Endothelial cell of umbilical vein (primary cell): ENCODE results near the gene SNIP1.

Experiments used
- EZH2 ChIP-seq: IDR thresholded peaks from 2 replicates; pipeline ENCODE4 v1.6.1; 2012; ENCODE audit warnings: borderline replicate concordance, low read depth, mild to moderate bottlenecking, moderate library complexity, low read length, inconsistent platforms; ENCODE audit not compliant: severe bottlenecking
- GATA2 ChIP-seq: IDR thresholded peaks from 2 replicates; pipeline ENCODE4 v1.7.0; 2011; ENCODE audit warnings: low read depth, mild to moderate bottlenecking, moderate library complexity, mixed read lengths, low read length; ENCODE audit not compliant: insufficient read length, insufficient read depth
- JUN ChIP-seq: IDR thresholded peaks from 2 replicates; pipeline ENCODE4 v1.6.1; 2011; ENCODE audit warnings: borderline replicate concordance, low read depth; ENCODE audit not compliant: insufficient read length, insufficient read depth
- POLR2A ChIP-seq: IDR thresholded peaks from 2 replicates; pipeline ENCODE4 v1.6.1; 2012; ENCODE audit warnings: low read depth, mild to moderate bottlenecking, control low read depth, low read length
- POLR2AphosphoS5 ChIP-seq: IDR thresholded peaks from 2 replicates; pipeline ENCODE4 v1.6.1; 2012; ENCODE audit warnings: low read depth, mild to moderate bottlenecking, control low read depth, low read length, moderate library complexity; ENCODE audit not compliant: insufficient read depth
- TF ChIP-seq, protein P1 (sequence below), 2 donors: IDR thresholded peaks; 1 replicate in 1 of 2; 2 replicates in 1 of 2; pipeline ENCODE4 v1.5.1; 2011; ENCODE audit warnings: low read length in 2 of 2, mild to moderate bottlenecking in 2 of 2, moderate library complexity in 2 of 2, control low read depth in 1 of 2, inconsistent platforms in 1 of 2, low read depth in 1 of 2; ENCODE audit not compliant: insufficient read depth in 1 of 2; ENCODE audit errors: extremely low read depth in 1 of 2
- TF ChIP-seq, protein P2 (sequence below): IDR thresholded peaks from 2 replicates; pipeline ENCODE4 v1.6.1; 2011; ENCODE audit not compliant: insufficient read depth, insufficient read length

DNA sequence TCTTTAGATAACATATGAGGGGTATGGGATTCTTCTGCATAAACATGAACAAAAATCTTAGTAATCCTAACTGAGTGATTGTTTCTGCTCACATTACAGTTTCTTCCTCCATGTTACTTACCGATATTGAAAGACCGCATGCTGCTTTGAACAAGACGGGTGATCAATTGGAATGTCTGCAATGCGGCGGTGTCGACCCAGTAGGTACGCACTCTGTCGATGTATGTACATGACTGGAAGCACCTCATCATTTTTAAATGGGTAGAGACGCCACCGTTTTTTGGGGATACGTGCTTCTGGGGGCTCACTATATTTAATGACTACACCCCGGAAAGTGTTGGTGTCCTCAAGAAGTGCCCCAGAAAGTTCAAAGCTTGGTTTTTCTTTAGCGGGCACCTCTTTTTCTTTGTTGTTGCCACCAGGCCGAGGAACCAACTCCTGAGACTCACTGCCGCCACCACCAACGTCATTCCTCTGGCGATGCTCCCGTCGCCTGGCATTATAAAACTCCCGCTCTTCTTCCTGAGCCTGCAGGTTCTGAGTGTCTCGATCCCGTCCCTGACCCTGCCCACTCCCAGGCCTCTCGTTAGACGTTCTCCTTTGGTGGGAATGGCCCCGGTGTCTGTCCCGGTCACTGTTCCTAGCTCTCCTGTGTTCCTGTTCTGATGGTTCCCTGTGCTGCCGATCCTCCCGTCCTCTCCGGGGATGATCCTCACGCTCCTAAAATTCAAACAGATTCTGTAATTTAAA lies 13.9 kb downstream of the SNIP1 start:
- TF ChIP-seq, protein P1, sequence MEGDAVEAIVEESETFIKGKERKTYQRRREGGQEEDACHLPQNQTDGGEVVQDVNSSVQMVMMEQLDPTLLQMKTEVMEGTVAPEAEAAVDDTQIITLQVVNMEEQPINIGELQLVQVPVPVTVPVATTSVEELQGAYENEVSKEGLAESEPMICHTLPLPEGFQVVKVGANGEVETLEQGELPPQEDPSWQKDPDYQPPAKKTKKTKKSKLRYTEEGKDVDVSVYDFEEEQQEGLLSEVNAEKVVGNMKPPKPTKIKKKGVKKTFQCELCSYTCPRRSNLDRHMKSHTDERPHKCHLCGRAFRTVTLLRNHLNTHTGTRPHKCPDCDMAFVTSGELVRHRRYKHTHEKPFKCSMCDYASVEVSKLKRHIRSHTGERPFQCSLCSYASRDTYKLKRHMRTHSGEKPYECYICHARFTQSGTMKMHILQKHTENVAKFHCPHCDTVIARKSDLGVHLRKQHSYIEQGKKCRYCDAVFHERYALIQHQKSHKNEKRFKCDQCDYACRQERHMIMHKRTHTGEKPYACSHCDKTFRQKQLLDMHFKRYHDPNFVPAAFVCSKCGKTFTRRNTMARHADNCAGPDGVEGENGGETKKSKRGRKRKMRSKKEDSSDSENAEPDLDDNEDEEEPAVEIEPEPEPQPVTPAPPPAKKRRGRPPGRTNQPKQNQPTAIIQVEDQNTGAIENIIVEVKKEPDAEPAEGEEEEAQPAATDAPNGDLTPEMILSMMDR (IDR thresholded peaks at IDR 0.05; ENCODE audit: extremely low read depth in 1 of 2, insufficient read depth in 1 of 2, low read depth in 1 of 2, low read length in 2 of 2), result no peak
- TF ChIP-seq POLR2A (no peak), EZH2 (no peak), JUN (no peak), POLR2AphosphoS5 (no peak), GATA2 (no peak)
- TF ChIP-seq, protein P2, sequence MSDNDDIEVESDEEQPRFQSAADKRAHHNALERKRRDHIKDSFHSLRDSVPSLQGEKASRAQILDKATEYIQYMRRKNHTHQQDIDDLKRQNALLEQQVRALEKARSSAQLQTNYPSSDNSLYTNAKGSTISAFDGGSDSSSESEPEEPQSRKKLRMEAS, result no peak
